Measurements from ENCODE around the gene C1orf146.
"Not testable (repeated sequence)": the region's sequence is repeated elsewhere in the genome, so short reads cannot be mapped to it uniquely, and the experiment has no call there.

Gene C1orf146

DNA sequence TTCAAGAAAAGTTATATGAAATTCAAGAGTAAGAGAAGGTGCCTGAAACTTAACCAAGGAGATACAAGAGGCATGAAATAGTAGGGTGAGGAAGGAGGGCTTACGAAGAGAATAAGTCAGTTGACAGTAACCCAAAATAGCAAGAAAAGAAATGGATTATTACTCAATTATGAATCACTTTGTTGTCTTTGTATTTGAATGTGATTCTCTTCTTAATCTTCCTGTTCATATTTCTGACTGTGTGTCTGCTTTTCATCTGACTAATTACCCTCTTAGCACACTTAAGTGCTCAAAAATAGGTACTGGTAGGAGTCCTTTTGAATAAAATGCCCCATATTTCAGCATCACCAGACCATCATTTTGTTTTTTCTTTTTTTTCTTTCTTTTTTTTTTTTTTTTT lies 41.6 kb downstream of the C1orf146 start:
- in situ Hi-C loops (cut with HindIII; ENCODE audit: low sequenced_read_pairs): no loop called here
- no peak overlapping the region for H3K4me3 ChIP-seq (ENCODE audit: low read depth, low read length)
- no peak for DNase-seq (ENCODE audit: low read depth, low spot score)
- no peak for TF ChIP-seq CTCF (IDR thresholded peaks at IDR 0.05; ENCODE audit: low read depth, low read length)

DNA sequence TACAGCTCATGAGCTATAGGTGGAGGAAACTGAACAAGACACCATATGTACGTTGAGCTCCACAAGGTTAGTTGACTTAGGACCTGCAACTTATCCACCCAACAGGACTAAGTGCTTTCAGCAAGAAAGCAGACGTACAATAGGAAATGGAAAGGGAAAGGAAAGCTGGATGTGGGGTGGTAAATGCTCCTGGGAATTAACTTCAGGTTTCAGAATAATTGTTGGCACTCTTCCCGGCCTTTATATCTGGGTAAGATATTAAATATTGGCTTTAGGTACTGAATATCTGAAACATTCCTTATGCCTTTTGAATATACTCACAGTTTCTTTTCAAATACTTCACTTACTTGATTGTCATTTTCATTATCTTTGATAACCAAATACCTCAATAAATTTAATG lies 44.8 kb downstream of the C1orf146 start:
- no peak overlapping the region for H3K4me3 ChIP-seq (ENCODE audit: low read depth, low read length)
- in situ Hi-C loops (cut with HindIII; ENCODE audit: low sequenced_read_pairs): no loop called here

DNA sequence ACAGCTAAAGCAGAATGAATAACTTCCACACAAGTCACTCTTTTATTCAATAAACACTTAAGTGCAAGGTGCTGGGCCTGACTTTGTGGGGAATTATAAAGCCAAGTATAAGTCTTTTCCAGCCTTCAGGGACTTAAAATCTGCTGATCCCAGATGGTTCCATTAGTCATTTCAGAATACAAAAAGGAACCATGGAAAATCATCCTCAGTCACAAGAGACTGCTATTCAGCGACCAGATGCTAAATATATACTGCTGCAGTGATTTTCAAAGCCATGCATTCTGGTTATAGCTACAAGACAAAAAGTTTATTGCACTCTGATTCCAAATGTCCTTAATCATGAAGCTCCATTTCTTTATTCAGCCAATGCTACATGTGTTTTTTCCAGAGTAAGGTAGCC lies 55.3 kb downstream of the C1orf146 start:
- no peak for TF ChIP-seq CTCF (IDR thresholded peaks at IDR 0.05; ENCODE audit: low read depth, low read length)
- in situ Hi-C loops (cut with HindIII; ENCODE audit: low sequenced_read_pairs): no loop called here

More for the DNA sequence above, 44.8 kb downstream of the C1orf146 start:
- DNase-seq (ENCODE audit: low read depth, low spot score): no peak
- TF ChIP-seq CTCF (IDR thresholded peaks at IDR 0.05; ENCODE audit: low read depth, low read length): no peak

GRCh38 chr1:92274939-92275338 lies 57.2 kb downstream of the C1orf146 start:
- no peak overlapping the region for H3K4me3 ChIP-seq (ENCODE audit: low read depth, low read length)
- no peak for TF ChIP-seq CTCF (IDR thresholded peaks at IDR 0.05; ENCODE audit: low read depth, low read length)
- DNase-seq (ENCODE audit: low read depth, low spot score): peak; percentile 41
- in situ Hi-C loops (cut with HindIII; ENCODE audit: low sequenced_read_pairs): no loop called here

More for the DNA sequence above, 55.3 kb downstream of the C1orf146 start:
- H3K4me3 ChIP-seq (ENCODE audit: low read depth, low read length): no peak overlapping the region
- DNase-seq (ENCODE audit: low read depth, low spot score): no peak

- DNase-seq (ENCODE audit: low read depth, low spot score): no peak
- in situ Hi-C loops (cut with HindIII; ENCODE audit: low sequenced_read_pairs): no loop called here
- no peak for TF ChIP-seq CTCF (IDR thresholded peaks at IDR 0.05; ENCODE audit: low read depth, low read length)
- no peak overlapping the region for H3K4me3 ChIP-seq (ENCODE audit: low read depth, low read length)
Measured at GRCh38 chr1:92276082-92276481, 58.4 kb downstream of the C1orf146 start.

DNA sequence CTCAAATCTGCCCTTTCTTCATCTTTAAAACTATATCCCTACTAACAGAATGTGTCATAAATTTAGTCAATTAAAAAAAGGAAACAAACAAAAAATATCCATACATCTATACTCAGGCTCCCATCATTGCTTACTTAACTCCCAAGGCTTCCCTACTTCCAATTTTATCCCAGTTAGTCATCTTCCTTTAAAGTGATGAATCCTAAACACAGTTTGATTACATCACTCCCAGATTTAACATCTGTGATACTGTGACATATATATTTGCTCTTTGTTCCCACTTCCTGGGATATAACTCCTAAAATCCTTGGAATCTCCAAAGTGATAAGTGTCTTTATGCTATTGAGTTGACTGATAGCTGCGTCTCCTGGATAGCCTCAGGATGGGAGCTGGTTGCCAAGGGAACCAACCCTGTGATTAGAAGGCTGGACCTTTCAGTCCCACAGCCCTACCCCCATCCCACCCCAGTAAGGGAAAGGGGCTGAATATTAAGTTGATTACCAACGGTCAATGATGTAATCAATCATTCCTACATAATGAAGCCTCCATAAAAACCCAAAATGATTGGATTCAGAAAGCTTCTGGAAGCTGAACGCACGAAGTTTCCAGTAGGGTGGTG lies 59.5 kb downstream of the C1orf146 start:
- in situ Hi-C loops (cut with HindIII; ENCODE audit: low sequenced_read_pairs): no loop called here
- TF ChIP-seq CTCF (IDR thresholded peaks at IDR 0.05; ENCODE audit: low read depth, low read length): no peak
- H3K4me3 ChIP-seq (ENCODE audit: low read depth, low read length): no peak overlapping the region
- DNase-seq (ENCODE audit: low read depth, low spot score): peak; percentile 52

DNA sequence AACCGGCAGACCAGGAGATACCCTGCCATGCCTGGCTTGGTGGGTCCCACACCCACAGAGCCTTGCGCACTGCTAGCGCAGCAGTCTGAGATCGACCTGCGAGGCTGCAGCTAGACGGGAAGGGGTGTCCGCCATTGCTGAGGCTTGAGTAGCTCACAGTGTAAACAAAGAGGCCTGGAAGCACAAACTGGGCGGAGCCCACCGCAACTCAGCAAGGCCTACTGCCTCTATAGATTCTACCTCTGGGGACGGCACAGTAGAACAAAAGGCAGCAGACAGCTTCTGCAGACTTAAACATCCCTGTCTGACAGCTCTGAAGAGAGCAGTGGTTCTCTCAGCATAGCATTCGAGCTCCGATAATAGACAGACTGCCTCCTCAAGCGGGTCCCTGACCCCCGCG lies 62.1 kb downstream of the C1orf146 start:
- DNase-seq (ENCODE audit: low read depth, low spot score); in situ Hi-C loops (cut with HindIII; ENCODE audit: low sequenced_read_pairs); H3K4me3 ChIP-seq (ENCODE audit: low read depth, low read length): not testable (repeated sequence)

DNA sequence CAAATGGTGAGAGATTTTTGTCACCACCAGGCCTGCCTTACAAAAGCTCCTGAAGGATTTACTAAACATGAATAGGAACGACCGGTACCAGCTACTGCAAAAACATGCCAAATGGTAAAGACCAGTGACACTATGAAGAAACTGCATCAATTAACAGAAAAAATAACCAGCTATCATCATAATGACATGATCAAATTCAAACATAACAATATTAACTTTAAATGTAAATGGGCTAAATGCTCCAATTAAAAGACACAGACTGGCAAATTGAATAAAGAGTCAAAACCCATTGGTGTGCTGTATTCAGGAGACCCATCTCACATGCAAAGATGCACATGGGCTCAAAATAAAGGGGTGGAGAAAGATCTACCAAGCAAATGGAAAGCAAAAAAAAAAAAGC lies 63.7 kb downstream of the C1orf146 start:
- in situ Hi-C loops (cut with HindIII; ENCODE audit: low sequenced_read_pairs); H3K4me3 ChIP-seq (ENCODE audit: low read depth, low read length): not testable (repeated sequence)

More for the DNA sequence above, 63.7 kb downstream of the C1orf146 start:
- DNase-seq (ENCODE audit: low read depth, low spot score): not testable (repeated sequence)
